ENCODE data around the gene ERVFRD-1.

ERVFRD-1 gene

DNA sequence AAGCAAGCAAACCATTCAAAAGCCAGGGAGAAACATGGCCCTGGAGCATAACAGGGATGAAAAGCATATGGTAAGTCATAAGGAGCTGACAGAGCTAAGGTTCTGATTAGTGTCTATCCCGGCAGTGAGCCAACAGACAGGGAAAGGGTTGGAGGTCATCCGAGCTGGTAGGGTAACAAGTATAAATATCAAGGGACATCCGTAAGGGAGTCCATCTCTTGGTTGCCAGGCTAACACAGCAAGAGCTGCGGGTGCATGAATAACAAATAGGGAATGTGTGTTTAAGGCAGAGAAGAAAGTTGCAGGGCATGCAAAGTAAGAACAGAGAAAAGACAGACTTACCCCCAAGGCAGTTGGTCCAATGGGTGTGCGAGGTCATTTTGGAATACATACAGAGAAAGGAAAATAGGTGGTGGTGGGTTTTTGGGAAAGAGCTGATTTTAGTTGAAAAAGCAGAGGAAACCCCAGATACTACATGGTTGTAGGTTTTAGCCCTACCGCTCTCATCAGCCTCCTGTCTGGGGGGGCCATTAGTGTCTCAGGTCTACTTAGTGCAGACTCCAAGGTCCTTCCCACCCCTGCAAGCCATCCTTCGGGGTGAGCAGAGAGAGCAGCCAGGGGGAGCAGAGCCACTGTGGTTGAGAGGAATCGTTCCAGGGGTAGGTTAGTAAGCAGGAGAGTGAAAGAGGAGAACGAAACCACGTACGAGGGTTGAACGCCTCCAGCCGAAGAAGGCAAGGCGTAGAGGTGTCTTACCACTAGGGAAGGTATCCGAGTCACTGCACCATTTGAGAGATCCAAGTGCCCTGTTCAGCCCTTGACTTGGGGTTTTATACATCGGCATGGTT, at the start of gene ERVFRD-1:
TSS of gene ERVFRD-1 (minus strand) at position 805 of the 848 bp plus-strand sequence. CDS start 6,415 bp downstream, outside the sequence.
- DNase-seq = no peak

DNA sequence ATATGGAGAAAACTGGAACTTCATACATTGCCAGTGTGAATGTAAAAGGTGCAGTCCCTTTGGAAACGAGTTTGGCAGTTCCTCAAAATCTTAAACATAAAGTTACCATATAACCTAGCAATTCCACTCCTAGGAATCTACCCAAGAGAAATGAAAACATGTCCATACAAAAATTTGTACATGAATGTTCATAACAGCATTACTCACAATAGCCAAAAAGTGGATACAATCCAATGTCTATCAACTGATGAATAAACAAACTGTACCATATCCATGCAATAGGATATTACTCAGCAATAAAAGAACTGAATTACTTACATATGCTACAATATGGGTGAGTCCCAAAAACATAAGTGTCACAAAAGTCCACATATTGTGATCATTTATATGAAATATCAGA, 48.7 kb upstream of the ERVFRD-1 start:
- no peak for DNase-seq

- no peak for DNase-seq
Measured at GRCh38 chr6:11155589-11155988, 44.1 kb upstream of the ERVFRD-1 start.

DNA sequence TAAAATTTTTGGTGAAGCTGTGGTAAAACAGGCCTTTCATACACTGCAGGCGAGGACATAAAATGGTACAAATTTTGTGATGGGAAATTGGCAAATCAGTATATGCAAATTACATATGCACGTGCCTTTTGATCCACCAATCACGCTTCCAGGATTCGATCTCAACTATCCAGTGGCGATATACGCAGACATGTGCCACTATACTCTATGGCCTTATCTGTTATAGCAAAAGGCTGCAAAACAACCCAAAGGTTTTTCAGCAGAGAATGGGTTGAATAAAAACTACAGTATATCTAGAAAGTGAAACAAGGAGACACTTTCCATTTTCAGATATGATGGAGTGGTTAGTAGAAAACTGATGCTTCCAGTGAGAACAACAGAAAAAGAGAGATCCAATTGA, 41.9 kb upstream of the ERVFRD-1 start:
- no peak for DNase-seq

GRCh38 chr6:11152581-11152980, 41.1 kb upstream of the ERVFRD-1 start:
- no peak for DNase-seq

- no peak for DNase-seq
Measured at GRCh38 chr6:11151488-11151887, 40.0 kb upstream of the ERVFRD-1 start.

GRCh38 chr6:11149551-11149950, 38.0 kb upstream of the ERVFRD-1 start:
- DNase-seq = no peak

GRCh38 chr6:11146117-11146826, 34.7 kb upstream of the ERVFRD-1 start:
- no peak for DNase-seq

DNA sequence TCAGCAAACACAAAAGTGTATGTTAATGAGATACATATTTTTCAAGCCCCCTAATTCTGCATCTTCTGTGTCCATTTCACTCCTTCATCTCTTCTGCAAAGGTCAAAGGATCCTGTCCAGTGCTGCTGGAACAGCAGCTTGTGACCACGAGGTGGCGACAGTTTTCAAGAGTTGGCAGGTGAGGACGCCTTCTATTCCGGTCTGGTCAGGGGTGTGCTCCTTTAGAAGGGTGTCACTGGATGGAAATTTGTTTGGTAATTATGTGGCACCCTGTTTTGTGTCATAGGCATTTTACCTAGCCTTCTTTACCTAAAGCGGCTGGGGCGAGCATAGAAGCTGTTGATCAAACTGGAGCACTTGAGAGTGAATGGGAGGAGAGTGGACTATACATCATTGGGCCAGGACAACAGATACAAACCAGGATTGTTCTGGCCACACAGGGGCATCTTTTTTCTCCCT, 32.9 kb upstream of the ERVFRD-1 start:
- DNase-seq = peak; percentile 44

DNA sequence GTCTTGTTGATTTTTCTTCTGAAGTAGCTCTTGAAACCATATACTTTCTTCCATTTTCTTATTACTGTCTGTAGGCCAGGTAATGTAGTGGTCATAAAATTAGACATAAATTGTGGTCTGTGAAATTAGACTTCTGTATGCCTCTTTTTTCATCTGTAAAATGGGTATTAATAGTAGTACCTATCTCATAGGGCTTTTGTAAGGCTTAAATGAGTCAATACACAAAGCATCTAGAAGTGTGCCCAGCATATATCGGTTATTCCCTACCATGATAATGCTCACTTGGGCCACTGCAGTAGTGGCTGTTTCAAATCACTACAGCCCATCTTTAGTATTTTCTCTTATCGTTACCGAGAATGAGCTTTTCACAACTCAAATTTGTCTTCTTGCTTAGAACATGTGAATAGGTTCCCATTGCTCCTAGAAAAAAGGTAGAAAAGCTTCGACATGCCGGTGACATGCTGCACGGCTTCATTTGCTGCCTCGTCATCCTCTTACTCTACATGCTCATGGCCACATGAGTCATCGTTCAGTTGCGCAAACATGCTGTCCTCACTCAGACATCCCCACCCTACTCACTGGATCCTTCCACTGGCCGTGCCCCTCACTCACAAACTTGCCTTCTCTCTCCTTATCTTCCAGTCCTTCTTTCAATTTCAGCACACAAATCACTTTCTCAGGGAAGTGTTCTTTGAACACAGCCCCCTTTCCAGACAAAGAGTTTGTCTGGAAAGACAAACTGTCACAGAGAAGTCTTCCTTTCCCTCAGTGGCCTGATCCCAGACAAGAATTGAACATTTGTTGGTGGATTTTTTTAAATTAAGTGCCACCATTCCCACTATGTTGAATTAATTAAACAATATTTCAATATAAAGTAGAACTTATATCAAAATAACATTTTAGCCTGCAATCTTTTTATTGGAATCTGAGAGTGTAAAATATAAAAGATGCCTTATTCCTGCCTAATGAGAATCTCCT, 32.2 kb upstream of the ERVFRD-1 start:
- no peak for DNase-seq

GRCh38 chr6:11142296-11143027, 30.9 kb upstream of the ERVFRD-1 start:
- DNase-seq = no peak

DNA sequence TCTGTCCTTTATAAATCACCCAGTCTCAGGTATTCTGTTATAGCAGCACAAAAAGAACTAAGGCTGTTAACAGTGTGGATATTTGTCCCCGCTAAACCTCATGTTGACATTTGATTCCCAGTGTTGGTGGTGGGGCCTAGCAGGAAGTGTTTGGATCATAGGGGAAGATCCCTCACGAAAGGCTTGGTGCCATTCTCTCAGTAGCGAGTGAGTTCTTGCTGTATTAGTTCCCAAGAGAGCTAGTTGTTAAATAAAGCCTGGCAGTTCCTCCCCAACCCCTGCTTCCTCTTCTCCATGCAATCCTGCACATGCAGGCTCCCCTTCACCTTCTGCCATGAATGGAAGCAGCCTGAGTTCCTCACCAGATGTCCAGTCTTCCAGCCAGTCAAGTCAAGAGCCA, 29.8 kb upstream of the ERVFRD-1 start:
- DNase-seq = no peak

GRCh38 chr6:11140056-11140455, 28.5 kb upstream of the ERVFRD-1 start:
- no peak for DNase-seq

- DNase-seq = no peak
Measured at GRCh38 chr6:11139051-11139960, 27.8 kb upstream of the ERVFRD-1 start.

- DNase-seq = no peak
Measured at GRCh38 chr6:11136809-11137208, 25.3 kb upstream of the ERVFRD-1 start.

DNA sequence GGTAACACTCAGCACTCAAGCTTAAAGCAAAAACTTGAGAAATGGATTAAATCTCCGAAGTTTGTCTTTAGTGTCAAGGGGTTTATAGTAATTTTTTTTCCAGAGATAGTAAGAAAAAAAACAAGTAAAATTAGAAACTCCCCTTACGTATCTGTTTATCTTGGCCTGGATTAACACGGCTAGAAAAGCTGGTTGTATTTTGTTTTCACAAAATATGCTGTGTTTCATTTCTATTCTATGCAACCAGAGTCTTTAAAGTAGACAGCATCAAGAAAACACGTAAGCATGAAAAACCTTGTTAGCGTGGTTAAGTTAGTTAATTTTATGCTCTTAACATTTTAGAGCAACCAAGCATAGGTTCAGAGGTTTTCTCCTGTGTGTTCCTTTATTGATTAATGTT, 21.8 kb upstream of the ERVFRD-1 start:
- DNase-seq = no peak

GRCh38 chr6:11132194-11132888, 20.8 kb upstream of the ERVFRD-1 start:
- DNase-seq = no peak

- no peak for DNase-seq
Measured at GRCh38 chr6:11130605-11131004, 19.1 kb upstream of the ERVFRD-1 start.

- no peak for DNase-seq
Measured at GRCh38 chr6:11129908-11130565, 18.5 kb upstream of the ERVFRD-1 start.

GRCh38 chr6:11128608-11129007, 17.1 kb upstream of the ERVFRD-1 start:
- DNase-seq = no peak
